ENCODE measurements around the gene CTSD.

- TF ChIP-seq, protein P1, sequence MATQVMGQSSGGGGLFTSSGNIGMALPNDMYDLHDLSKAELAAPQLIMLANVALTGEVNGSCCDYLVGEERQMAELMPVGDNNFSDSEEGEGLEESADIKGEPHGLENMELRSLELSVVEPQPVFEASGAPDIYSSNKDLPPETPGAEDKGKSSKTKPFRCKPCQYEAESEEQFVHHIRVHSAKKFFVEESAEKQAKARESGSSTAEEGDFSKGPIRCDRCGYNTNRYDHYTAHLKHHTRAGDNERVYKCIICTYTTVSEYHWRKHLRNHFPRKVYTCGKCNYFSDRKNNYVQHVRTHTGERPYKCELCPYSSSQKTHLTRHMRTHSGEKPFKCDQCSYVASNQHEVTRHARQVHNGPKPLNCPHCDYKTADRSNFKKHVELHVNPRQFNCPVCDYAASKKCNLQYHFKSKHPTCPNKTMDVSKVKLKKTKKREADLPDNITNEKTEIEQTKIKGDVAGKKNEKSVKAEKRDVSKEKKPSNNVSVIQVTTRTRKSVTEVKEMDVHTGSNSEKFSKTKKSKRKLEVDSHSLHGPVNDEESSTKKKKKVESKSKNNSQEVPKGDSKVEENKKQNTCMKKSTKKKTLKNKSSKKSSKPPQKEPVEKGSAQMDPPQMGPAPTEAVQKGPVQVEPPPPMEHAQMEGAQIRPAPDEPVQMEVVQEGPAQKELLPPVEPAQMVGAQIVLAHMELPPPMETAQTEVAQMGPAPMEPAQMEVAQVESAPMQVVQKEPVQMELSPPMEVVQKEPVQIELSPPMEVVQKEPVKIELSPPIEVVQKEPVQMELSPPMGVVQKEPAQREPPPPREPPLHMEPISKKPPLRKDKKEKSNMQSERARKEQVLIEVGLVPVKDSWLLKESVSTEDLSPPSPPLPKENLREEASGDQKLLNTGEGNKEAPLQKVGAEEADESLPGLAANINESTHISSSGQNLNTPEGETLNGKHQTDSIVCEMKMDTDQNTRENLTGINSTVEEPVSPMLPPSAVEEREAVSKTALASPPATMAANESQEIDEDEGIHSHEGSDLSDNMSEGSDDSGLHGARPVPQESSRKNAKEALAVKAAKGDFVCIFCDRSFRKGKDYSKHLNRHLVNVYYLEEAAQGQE (IDR thresholded peaks at IDR 0.05) = no peak
- TF ChIP-seq POLR2A (IDR thresholded peaks at IDR 0.05; ENCODE audit: low read length) (no peak), KDM1A (IDR thresholded peaks at IDR 0.05; ENCODE audit: low read depth) (no peak), SMC3 (IDR thresholded peaks at IDR 0.05) (no peak), EP300 (IDR thresholded peaks at IDR 0.05) (no peak), ZFP36 (IDR thresholded peaks at IDR 0.05; ENCODE audit: borderline replicate concordance, partially characterized antibody) (no peak), RFX5 (IDR thresholded peaks at IDR 0.05) (no peak), BHLHE40 (IDR thresholded peaks at IDR 0.05; ENCODE audit: low read depth, low read length) (no peak), RNF2 (IDR thresholded peaks at IDR 0.05; ENCODE audit: borderline replicate concordance, low read depth) (no peak)
- TF ChIP-seq, protein P2, sequence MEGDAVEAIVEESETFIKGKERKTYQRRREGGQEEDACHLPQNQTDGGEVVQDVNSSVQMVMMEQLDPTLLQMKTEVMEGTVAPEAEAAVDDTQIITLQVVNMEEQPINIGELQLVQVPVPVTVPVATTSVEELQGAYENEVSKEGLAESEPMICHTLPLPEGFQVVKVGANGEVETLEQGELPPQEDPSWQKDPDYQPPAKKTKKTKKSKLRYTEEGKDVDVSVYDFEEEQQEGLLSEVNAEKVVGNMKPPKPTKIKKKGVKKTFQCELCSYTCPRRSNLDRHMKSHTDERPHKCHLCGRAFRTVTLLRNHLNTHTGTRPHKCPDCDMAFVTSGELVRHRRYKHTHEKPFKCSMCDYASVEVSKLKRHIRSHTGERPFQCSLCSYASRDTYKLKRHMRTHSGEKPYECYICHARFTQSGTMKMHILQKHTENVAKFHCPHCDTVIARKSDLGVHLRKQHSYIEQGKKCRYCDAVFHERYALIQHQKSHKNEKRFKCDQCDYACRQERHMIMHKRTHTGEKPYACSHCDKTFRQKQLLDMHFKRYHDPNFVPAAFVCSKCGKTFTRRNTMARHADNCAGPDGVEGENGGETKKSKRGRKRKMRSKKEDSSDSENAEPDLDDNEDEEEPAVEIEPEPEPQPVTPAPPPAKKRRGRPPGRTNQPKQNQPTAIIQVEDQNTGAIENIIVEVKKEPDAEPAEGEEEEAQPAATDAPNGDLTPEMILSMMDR (IDR thresholded peaks at IDR 0.05) = no peak
- TF ChIP-seq, protein P3, sequence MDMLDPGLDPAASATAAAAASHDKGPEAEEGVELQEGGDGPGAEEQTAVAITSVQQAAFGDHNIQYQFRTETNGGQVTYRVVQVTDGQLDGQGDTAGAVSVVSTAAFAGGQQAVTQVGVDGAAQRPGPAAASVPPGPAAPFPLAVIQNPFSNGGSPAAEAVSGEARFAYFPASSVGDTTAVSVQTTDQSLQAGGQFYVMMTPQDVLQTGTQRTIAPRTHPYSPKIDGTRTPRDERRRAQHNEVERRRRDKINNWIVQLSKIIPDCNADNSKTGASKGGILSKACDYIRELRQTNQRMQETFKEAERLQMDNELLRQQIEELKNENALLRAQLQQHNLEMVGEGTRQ (IDR thresholded peaks at IDR 0.05) = no peak
These were observed 12.7 kb upstream of the CTSD start for GRCh38 chr11:1776331-1776851.

Measured in A549 (cell line).